ENCODE measurements around the gene GNAO1.

The GNAO1 gene

GRCh38 chr16:56259425-56259779 is 68.1 kb downstream of the GNAO1 start:
- H3K27me3 Mint-ChIP-seq (ENCODE audit: low read depth), result peaks cover 24% of the 10 kb centered on the region
- peaks cover 25% of the 10 kb centered on the region for H3K4me1 Mint-ChIP-seq (ENCODE audit: low read depth)
- DNase-seq (ENCODE audit: low spot score), result no peak
- no peaks in the 10 kb centered on the region for H3K36me3 Mint-ChIP-seq (ENCODE audit: low read depth)
- H3K4me3 Mint-ChIP-seq, result no peak overlapping the region
- no peaks in the 10 kb centered on the region for H3K9me3 Mint-ChIP-seq
- H3K27ac Mint-ChIP-seq, result no peak overlapping the region

- Mint-ChIP-seq H3K4me3 (no peak overlapping the region), H3K4me1 (ENCODE audit: low read depth) (peaks cover 27% of the 10 kb centered on the region), H3K9me3 (no peaks in the 10 kb centered on the region), H3K36me3 (ENCODE audit: low read depth) (no peaks in the 10 kb centered on the region), H3K27me3 (ENCODE audit: low read depth) (peaks cover 13% of the 10 kb centered on the region), H3K27ac (no peak overlapping the region)
- no peak for DNase-seq (ENCODE audit: low spot score)
These were observed 69.3 kb downstream of the GNAO1 start for GRCh38 chr16:56260378-56261160.

GRCh38 chr16:56261656-56262055 is 70.4 kb downstream of the GNAO1 start:
- no peaks in the 10 kb centered on the region for H3K9me3 Mint-ChIP-seq
- H3K27ac Mint-ChIP-seq, result peak overlapping the region; percentile 70
- H3K36me3 Mint-ChIP-seq (ENCODE audit: low read depth), result no peaks in the 10 kb centered on the region
- no peak for DNase-seq (ENCODE audit: low spot score)
- peak overlapping the region; percentile 71 for H3K4me3 Mint-ChIP-seq
- peaks cover 11% of the 10 kb centered on the region for H3K27me3 Mint-ChIP-seq (ENCODE audit: low read depth)
- peaks cover 27% of the 10 kb centered on the region for H3K4me1 Mint-ChIP-seq (ENCODE audit: low read depth)

GRCh38 chr16:56262148-56262547 is 70.9 kb downstream of the GNAO1 start:
- Mint-ChIP-seq H3K27ac (peak overlapping the region; percentile 70), H3K4me1 (ENCODE audit: low read depth) (peaks cover 27% of the 10 kb centered on the region), H3K36me3 (ENCODE audit: low read depth) (no peaks in the 10 kb centered on the region), H3K27me3 (ENCODE audit: low read depth) (peaks cover 8% of the 10 kb centered on the region), H3K9me3 (no peaks in the 10 kb centered on the region), H3K4me3 (peak overlapping the region; percentile 71)
- peak; percentile 7 for DNase-seq (ENCODE audit: low spot score)

GRCh38 chr16:56262551-56263245 is 71.4 kb downstream of the GNAO1 start:
- DNase-seq (ENCODE audit: low spot score), result no peak
- Mint-ChIP-seq H3K4me3 (peak overlapping the region; percentile 71), H3K27ac (peak overlapping the region; percentile 70), H3K27me3 (ENCODE audit: low read depth) (peaks cover 6% of the 10 kb centered on the region), H3K36me3 (ENCODE audit: low read depth) (no peaks in the 10 kb centered on the region), H3K4me1 (ENCODE audit: low read depth) (peaks cover 27% of the 10 kb centered on the region), H3K9me3 (no peaks in the 10 kb centered on the region)

- Mint-ChIP-seq H3K9me3 (no peaks in the 10 kb centered on the region), H3K4me1 (ENCODE audit: low read depth) (peaks cover 27% of the 10 kb centered on the region), H3K27me3 (ENCODE audit: low read depth) (peaks cover 8% of the 10 kb centered on the region), H3K36me3 (ENCODE audit: low read depth) (no peaks in the 10 kb centered on the region), H3K4me3 (no peak overlapping the region), H3K27ac (no peak overlapping the region)
- no peak for DNase-seq (ENCODE audit: low spot score)
These were observed 72.7 kb downstream of the GNAO1 start for GRCh38 chr16:56263711-56264608.

- no peak for DNase-seq (ENCODE audit: low spot score)
- no peak overlapping the region for H3K4me3 Mint-ChIP-seq
- H3K36me3 Mint-ChIP-seq (ENCODE audit: low read depth), result no peaks in the 10 kb centered on the region
- H3K27me3 Mint-ChIP-seq (ENCODE audit: low read depth), result peaks cover 11% of the 10 kb centered on the region
- no peak overlapping the region for H3K27ac Mint-ChIP-seq
- peaks cover 27% of the 10 kb centered on the region for H3K4me1 Mint-ChIP-seq (ENCODE audit: low read depth)
- H3K9me3 Mint-ChIP-seq, result no peaks in the 10 kb centered on the region
These were observed 73.3 kb downstream of the GNAO1 start for GRCh38 chr16:56264609-56264972.

GRCh38 chr16:56265184-56265583 is 73.9 kb downstream of the GNAO1 start:
- Mint-ChIP-seq H3K9me3 (no peaks in the 10 kb centered on the region), H3K36me3 (ENCODE audit: low read depth) (no peaks in the 10 kb centered on the region), H3K4me3 (no peak overlapping the region), H3K4me1 (ENCODE audit: low read depth) (peaks cover 27% of the 10 kb centered on the region), H3K27me3 (ENCODE audit: low read depth) (peaks cover 11% of the 10 kb centered on the region), H3K27ac (no peak overlapping the region)
- DNase-seq (ENCODE audit: low spot score), result no peak

- Mint-ChIP-seq H3K27me3 (ENCODE audit: low read depth) (peaks cover 13% of the 10 kb centered on the region), H3K4me1 (ENCODE audit: low read depth) (peaks cover 27% of the 10 kb centered on the region), H3K9me3 (no peaks in the 10 kb centered on the region), H3K27ac (no peak overlapping the region), H3K36me3 (ENCODE audit: low read depth) (no peaks in the 10 kb centered on the region), H3K4me3 (no peak overlapping the region)
- no peak for DNase-seq (ENCODE audit: low spot score)
These were observed 74.5 kb downstream of the GNAO1 start for GRCh38 chr16:56265746-56266145.

- Mint-ChIP-seq H3K4me3 (no peak overlapping the region), H3K27me3 (ENCODE audit: low read depth) (peaks cover 12% of the 10 kb centered on the region), H3K4me1 (ENCODE audit: low read depth) (peaks cover 18% of the 10 kb centered on the region), H3K9me3 (no peaks in the 10 kb centered on the region), H3K36me3 (ENCODE audit: low read depth) (no peaks in the 10 kb centered on the region), H3K27ac (no peak overlapping the region)
- DNase-seq (ENCODE audit: low spot score), result no peak
These were observed 75.6 kb downstream of the GNAO1 start for GRCh38 chr16:56266641-56267607.

GRCh38 chr16:56267888-56268287 is 76.6 kb downstream of the GNAO1 start:
- no peaks in the 10 kb centered on the region for H3K36me3 Mint-ChIP-seq (ENCODE audit: low read depth)
- H3K27ac Mint-ChIP-seq, result no peak overlapping the region
- H3K9me3 Mint-ChIP-seq, result no peaks in the 10 kb centered on the region
- peaks cover 10% of the 10 kb centered on the region for H3K27me3 Mint-ChIP-seq (ENCODE audit: low read depth)
- no peak overlapping the region for H3K4me3 Mint-ChIP-seq
- peaks cover 8% of the 10 kb centered on the region for H3K4me1 Mint-ChIP-seq (ENCODE audit: low read depth)
- DNase-seq (ENCODE audit: low spot score), result no peak

GRCh38 chr16:56268799-56269198 is 77.5 kb downstream of the GNAO1 start:
- peaks cover 2% of the 10 kb centered on the region for H3K4me1 Mint-ChIP-seq (ENCODE audit: low read depth)
- no peak overlapping the region for H3K27ac Mint-ChIP-seq
- H3K36me3 Mint-ChIP-seq (ENCODE audit: low read depth), result no peaks in the 10 kb centered on the region
- no peak overlapping the region for H3K4me3 Mint-ChIP-seq
- no peak for DNase-seq (ENCODE audit: low spot score)
- H3K9me3 Mint-ChIP-seq, result no peaks in the 10 kb centered on the region
- peaks cover 11% of the 10 kb centered on the region for H3K27me3 Mint-ChIP-seq (ENCODE audit: low read depth)

GRCh38 chr16:56269281-56269680 is 78.0 kb downstream of the GNAO1 start:
- Mint-ChIP-seq H3K27me3 (ENCODE audit: low read depth) (peaks cover 15% of the 10 kb centered on the region), H3K27ac (no peak overlapping the region), H3K4me3 (no peak overlapping the region), H3K9me3 (no peaks in the 10 kb centered on the region), H3K4me1 (ENCODE audit: low read depth) (peaks cover 2% of the 10 kb centered on the region), H3K36me3 (ENCODE audit: low read depth) (no peaks in the 10 kb centered on the region)
- DNase-seq (ENCODE audit: low spot score), result no peak
